B cell (primary cell): ENCODE measurements around the gene ARFGAP3. TPM values are rescaled to one million over a fixed set of nuclear protein-coding genes. Genes with fewer than 3 reads are reported as not detected.

Experiments
- ATAC-seq: fragments of 200-7000 bp; cut with Tn5 transposase; one replicate; pipeline ENCODE4 v1.10.0; 2021; ENCODE audit warnings: low read depth, mild to moderate bottlenecking, moderate number of reproducible peaks, moderate library complexity
- CTCF ChIA-PET: fragments of 350-600 bp; sonication (Branson Sonifier 250); formaldehyde crosslinking; loops from one replicate; lab custom pipeline; 2021; ENCODE audit warnings: antibody characterized with exemption, inconsistent platforms; lab: Charles Lee
- POLR2A ChIA-PET: fragments of 350-600 bp; sonication (Branson Sonifier 250); formaldehyde crosslinking; loops from one replicate; lab custom pipeline; 2021; ENCODE audit warnings: antibody characterized with exemption; lab: Charles Lee
- DNase-seq: peaks from one replicate; pipeline ENCODE4 v3.0.0; 2013
- H2AFZ ChIP-seq: 2 replicates; pipeline ENCODE4 v1.6.1; 2012; ENCODE audit warnings: mild to moderate bottlenecking, low read depth, low read length; ENCODE audit not compliant: insufficient read depth, poor library complexity, severe bottlenecking
- H3K27ac ChIP-seq, 2 donors: 1 replicate in 1 of 2; 2 replicates in 1 of 2; pipeline ENCODE4 v1.5.1; 2012 to 2013; ENCODE audit warnings: low read length in 2 of 2, mild to moderate bottlenecking in 2 of 2, moderate library complexity in 1 of 2
- H3K27me3 ChIP-seq, 4 experiments: fragments of 200-600 bp in 1 of 4; sonication (generic) in 1 of 4; replicated peaks in 1 of 4; 1 replicate in 2 of 4; 2 replicates in 2 of 4; pipeline versions ENCODE4 v1.6.1 to v1.7.0; 2013 to 2016; ENCODE audit warnings: low read length in 3 of 4, mild to moderate bottlenecking in 2 of 4, mixed read lengths in 1 of 4, moderate library complexity in 1 of 4; ENCODE audit not compliant: insufficient read depth in 4 of 4, control insufficient read depth in 3 of 4; ENCODE audit errors: control extremely low read depth in 1 of 4
- H3K36me3 ChIP-seq, 2 experiments: replicated peaks in 1 of 2; 1 replicate in 1 of 2; 2 replicates in 1 of 2; pipeline versions ENCODE4 v1.6.1 to v1.7.1; 2013; ENCODE audit warnings: low read length in 1 of 2; ENCODE audit not compliant: insufficient read depth in 2 of 2, control insufficient read depth in 1 of 2; ENCODE audit errors: control extremely low read depth in 1 of 2, extremely low read depth in 1 of 2
- H3K4me1 ChIP-seq, 2 donors: fragments of 200-600 bp in 1 of 2; sonication (generic) in 1 of 2; 1 replicate in 1 of 2; 2 replicates in 1 of 2; pipeline versions ENCODE4 v1.5.1 to v1.6.1; 2013 to 2017; ENCODE audit warnings: low read length in 2 of 2; ENCODE audit not compliant: control insufficient read depth in 2 of 2, insufficient read depth in 2 of 2
- H3K4me2 ChIP-seq: replicated peaks from 2 replicates; pipeline ENCODE3; 2012; ENCODE audit warnings: mild to moderate bottlenecking, low read depth, low read length; ENCODE audit not compliant: poor library complexity, severe bottlenecking
- H3K4me3 ChIP-seq, 5 experiments: fragments of 200-600 bp in 1 of 5; sonication (generic) in 1 of 5; 1 replicate in 3 of 5; 2 replicates in 2 of 5; pipeline versions ENCODE4 v1.5.1 to v1.7.0; 2011 to 2016; ENCODE audit warnings: low read length in 4 of 5, mild to moderate bottlenecking in 4 of 5, low read depth in 2 of 5, control low read depth in 1 of 5, moderate library complexity in 1 of 5; ENCODE audit not compliant: insufficient read depth in 1 of 5; ENCODE audit errors: control extremely low read depth in 1 of 5, extremely low read depth in 1 of 5
- H3K79me2 ChIP-seq: fragments of 200-600 bp; sonication (generic); one replicate; pipeline ENCODE4 v1.6.0; 2016; ENCODE audit warnings: low read length; ENCODE audit not compliant: control insufficient read depth, insufficient read depth
- H3K9ac ChIP-seq: fragments of 200-600 bp; sonication (generic); 2 replicates; pipeline ENCODE4 v1.6.1; 2017; ENCODE audit warnings: mild to moderate bottlenecking, low read length, moderate library complexity
- H3K9me3 ChIP-seq, 3 donors: one replicate each; pipeline versions ENCODE4 v1.6.1 to v1.7.1; 2013; ENCODE audit warnings: low read length in 2 of 3; ENCODE audit not compliant: control insufficient read depth in 2 of 3, insufficient read depth in 1 of 3; ENCODE audit errors: control extremely low read depth in 1 of 3
- H4K20me1 ChIP-seq: 2 replicates; pipeline ENCODE4 v1.6.0; 2012; ENCODE audit warnings: mild to moderate bottlenecking, low read length; ENCODE audit not compliant: insufficient read depth, control insufficient read depth, poor library complexity, severe bottlenecking
- H3K27ac Mint-ChIP-seq: one replicate; pipeline ENCODE4 v1.8.0; 2021; ENCODE audit warnings: mixed read lengths
- H3K27me3 Mint-ChIP-seq: one replicate; pipeline ENCODE4 v1.8.0; 2021; ENCODE audit warnings: mixed read lengths
- H3K4me1 Mint-ChIP-seq: one replicate; pipeline ENCODE4 v1.8.0; 2021; ENCODE audit warnings: mixed read lengths
- H3K4me3 Mint-ChIP-seq: one replicate; pipeline ENCODE4 v1.8.0; 2021; ENCODE audit warnings: mixed read lengths
- H3K9me3 Mint-ChIP-seq: one replicate; pipeline ENCODE4 v1.8.0; 2022; ENCODE audit warnings: mixed read lengths; ENCODE audit not compliant: insufficient read depth
- CTCF ChIP-seq: fragments of 200-600 bp; IDR thresholded peaks from one replicate; pipeline ENCODE4 v1.8.0; 2022; ENCODE audit warnings: antibody characterized with exemption, mild to moderate bottlenecking
- EZH2 ChIP-seq: IDR thresholded peaks from 2 replicates; pipeline ENCODE4 v1.6.1; 2012; ENCODE audit warnings: borderline replicate concordance, low read depth, mild to moderate bottlenecking, moderate library complexity, low read length; ENCODE audit not compliant: insufficient read depth, poor library complexity, severe bottlenecking
- WGBS: methylation state at CpG from one replicate; pipeline ENCODE4 v1.1.5; 2013; ENCODE audit warnings: missing lambda C conversion rate; ENCODE audit not compliant: insufficient coverage; 5-methylcytosine and 5-hydroxymethylcytosine counted together
- intact Hi-C: fragments of 100-400 bp; cut with micrococcal nuclease; formaldehyde crosslinking; loops from one replicate; pipeline ENCODE4 v1.10.0; 2022
- polyA plus RNA-seq: library from polyadenylated mRNA; depleted of rRNA; stranded (reverse); fragments of >200 nt; gene quantifications from 2 replicates; pipeline ENCODE4 v1.2.3, GENCODE V29; 2012
- total RNA-seq, 2 donors: library from RNA; stranded (reverse); fragments of 120-200 nt in 1 of 2; gene quantifications; 1 replicate in 1 of 2; 2 replicates in 1 of 2; pipeline versions ENCODE4 v1.2.3 to v1.2.4, GENCODE V29; 2013 to 2022

The ARFGAP3 gene
- total and polyA plus RNA-seq, 2 donors (not counting 1 experiment from before 2014, with no cell fraction given): 10.7 to 33.2 TPM

- no peak overlapping the region for H2AFZ ChIP-seq
- intact Hi-C loops: no loop called here
- no peaks in the 10 kb centered on the region for H3K27me3 ChIP-seq
- Mint-ChIP-seq H3K4me1 (peaks cover 11% of the 10 kb centered on the region), H3K27me3 (peaks cover 5% of the 10 kb centered on the region), H3K9me3 (no peaks in the 10 kb centered on the region), H3K27ac (no peak overlapping the region), H3K4me3 (no peak overlapping the region)
- H3K79me2 ChIP-seq: no peaks in the 10 kb centered on the region
- H3K4me1 ChIP-seq: no peaks in the 10 kb centered on the region
- H3K36me3 ChIP-seq: no peaks in the 10 kb centered on the region
- ChIA-PET CTCF (interaction anchor here (0.6 to 0.7 kb wide), 2 partner anchors 383 to 1346 kb away, joined by 3 to 4 read pairs; no protein-coding TSS in a partner anchor), POLR2A (interaction anchor here (0.5 to 1.3 kb wide), 2 partner anchors 10 to 313 kb away, joined by 3 to 4 read pairs; no protein-coding TSS in a partner anchor)
- DNase-seq: no peak
- no peak overlapping the region for H3K4me2 ChIP-seq
- TF ChIP-seq EZH2 (no peak), CTCF (no peak)
- no peak overlapping the region for H3K4me3 ChIP-seq
- 64% methylated on average over 6 of the region's 6 CpGs for WGBS
- H4K20me1 ChIP-seq: no peaks in the 10 kb centered on the region
- H3K9me3 ChIP-seq: no peaks in the 10 kb centered on the region
- no peak overlapping the region for H3K27ac ChIP-seq
- no peak for ATAC-seq
- no peak overlapping the region for H3K9ac ChIP-seq
These were observed 102.4 kb downstream of the ARFGAP3 start for GRCh38 chr22:42754658-42755057.

- WGBS: no CpG with 5 or more reads among the region's 7 CpGs
- Histone ChIP-seq H3K36me3 (no peaks in the 10 kb centered on the region), H3K9ac (no peak overlapping the region), H3K4me2 (no peak overlapping the region), H4K20me1 (no peaks in the 10 kb centered on the region), H2AFZ (no peak overlapping the region), H3K9me3 (no peaks in the 10 kb centered on the region), H3K4me3 (no peak overlapping the region), H3K4me1 (no peaks in the 10 kb centered on the region), H3K27ac (no peak overlapping the region), H3K79me2 (no peaks in the 10 kb centered on the region), H3K27me3 (no peaks in the 10 kb centered on the region)
- Mint-ChIP-seq H3K4me1 (peaks cover 11% of the 10 kb centered on the region), H3K27me3 (peaks cover 5% of the 10 kb centered on the region), H3K4me3 (no peak overlapping the region), H3K9me3 (no peaks in the 10 kb centered on the region), H3K27ac (no peak overlapping the region)
- peak; percentile 49 for ATAC-seq
- CTCF ChIA-PET: interaction anchor here (0.6 to 1.4 kb wide), 3 partner anchors 11 to 90 kb away, joined by 3 to 4 read pairs (median 3); no protein-coding TSS in a partner anchor
- intact Hi-C loops: no loop called here
- POLR2A ChIA-PET: no interaction called here
- no peak for DNase-seq
- TF ChIP-seq CTCF (no peak), EZH2 (no peak)
These were observed 104.2 kb downstream of the ARFGAP3 start for GRCh38 chr22:42752912-42753311.
